ENCODE results near the gene APBB2. TPM values are rescaled to one million over a fixed set of nuclear protein-coding genes. Genes with fewer than 3 reads are reported as not detected.

The APBB2 gene
- total RNA-seq, 1 donor from 2014 or later, result 63.2 TPM

DNA sequence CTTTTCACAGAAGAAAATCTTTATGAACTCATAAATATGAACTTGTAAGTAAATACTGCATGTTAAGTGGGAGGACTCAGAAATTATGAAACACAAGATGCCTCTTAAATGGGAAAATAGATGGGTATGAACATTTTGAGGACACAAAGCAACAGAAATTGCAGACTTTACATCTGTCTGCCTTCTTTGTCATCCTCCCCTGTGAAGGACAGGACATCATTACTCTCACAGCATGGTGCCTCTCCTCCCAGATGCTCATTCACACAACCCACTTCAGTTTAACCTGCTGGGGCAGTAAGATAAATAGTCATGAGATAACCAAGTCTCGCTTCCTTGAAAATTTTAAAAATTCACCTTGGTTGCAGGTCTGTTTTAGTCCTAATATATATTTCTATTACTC lies 144.5 kb downstream of the APBB2 start:
- H3K27ac Mint-ChIP-seq, result no peak overlapping the region
- H3K27me3 Mint-ChIP-seq (ENCODE audit: low read depth), result no peaks in the 10 kb centered on the region
- no peak for DNase-seq (ENCODE audit: low spot score in 2 of 2, unreplicated experiment in 2 of 2)

DNA sequence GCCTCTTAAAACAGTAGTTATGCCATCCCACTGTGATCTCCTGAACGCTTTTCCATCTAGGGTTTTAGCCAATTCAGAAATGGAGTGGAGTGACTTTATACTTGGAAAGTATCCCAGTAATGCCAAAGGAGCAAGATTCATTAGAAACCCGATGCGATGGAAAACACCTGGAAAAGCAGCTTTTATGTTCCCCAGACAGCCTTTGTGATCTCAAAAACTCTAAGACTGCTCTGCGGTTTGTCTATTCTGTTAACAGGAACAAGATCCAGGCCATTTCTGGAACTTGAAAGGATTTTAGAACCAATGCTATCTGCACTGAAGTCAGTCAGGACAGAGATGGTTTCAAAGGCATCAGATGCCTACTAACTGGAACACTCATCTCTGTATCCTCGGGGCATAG lies 145.1 kb downstream of the APBB2 start:
- Mint-ChIP-seq H3K4me1 (peaks cover 39% of the 10 kb centered on the region), H3K27ac (peak overlapping the region; percentile 45), H3K4me3 (no peak overlapping the region), H3K36me3 (no peaks in the 10 kb centered on the region), H3K27me3 (ENCODE audit: low read depth) (no peaks in the 10 kb centered on the region), H3K9me3 (no peaks in the 10 kb centered on the region)
- no peak for DNase-seq (ENCODE audit: low spot score in 2 of 2, unreplicated experiment in 2 of 2)
- TF ChIP-seq, protein P1, sequence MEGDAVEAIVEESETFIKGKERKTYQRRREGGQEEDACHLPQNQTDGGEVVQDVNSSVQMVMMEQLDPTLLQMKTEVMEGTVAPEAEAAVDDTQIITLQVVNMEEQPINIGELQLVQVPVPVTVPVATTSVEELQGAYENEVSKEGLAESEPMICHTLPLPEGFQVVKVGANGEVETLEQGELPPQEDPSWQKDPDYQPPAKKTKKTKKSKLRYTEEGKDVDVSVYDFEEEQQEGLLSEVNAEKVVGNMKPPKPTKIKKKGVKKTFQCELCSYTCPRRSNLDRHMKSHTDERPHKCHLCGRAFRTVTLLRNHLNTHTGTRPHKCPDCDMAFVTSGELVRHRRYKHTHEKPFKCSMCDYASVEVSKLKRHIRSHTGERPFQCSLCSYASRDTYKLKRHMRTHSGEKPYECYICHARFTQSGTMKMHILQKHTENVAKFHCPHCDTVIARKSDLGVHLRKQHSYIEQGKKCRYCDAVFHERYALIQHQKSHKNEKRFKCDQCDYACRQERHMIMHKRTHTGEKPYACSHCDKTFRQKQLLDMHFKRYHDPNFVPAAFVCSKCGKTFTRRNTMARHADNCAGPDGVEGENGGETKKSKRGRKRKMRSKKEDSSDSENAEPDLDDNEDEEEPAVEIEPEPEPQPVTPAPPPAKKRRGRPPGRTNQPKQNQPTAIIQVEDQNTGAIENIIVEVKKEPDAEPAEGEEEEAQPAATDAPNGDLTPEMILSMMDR (IDR thresholded peaks at IDR 0.05; ENCODE audit: unreplicated experiment), result no peak

More for the DNA sequence above, 144.5 kb downstream of the APBB2 start:
- TF ChIP-seq, protein P1 (IDR thresholded peaks at IDR 0.05; ENCODE audit: unreplicated experiment), result no peak
- Mint-ChIP-seq H3K9me3 (no peaks in the 10 kb centered on the region), H3K4me3 (no peak overlapping the region), H3K36me3 (no peaks in the 10 kb centered on the region), H3K4me1 (peaks cover 35% of the 10 kb centered on the region)

DNA sequence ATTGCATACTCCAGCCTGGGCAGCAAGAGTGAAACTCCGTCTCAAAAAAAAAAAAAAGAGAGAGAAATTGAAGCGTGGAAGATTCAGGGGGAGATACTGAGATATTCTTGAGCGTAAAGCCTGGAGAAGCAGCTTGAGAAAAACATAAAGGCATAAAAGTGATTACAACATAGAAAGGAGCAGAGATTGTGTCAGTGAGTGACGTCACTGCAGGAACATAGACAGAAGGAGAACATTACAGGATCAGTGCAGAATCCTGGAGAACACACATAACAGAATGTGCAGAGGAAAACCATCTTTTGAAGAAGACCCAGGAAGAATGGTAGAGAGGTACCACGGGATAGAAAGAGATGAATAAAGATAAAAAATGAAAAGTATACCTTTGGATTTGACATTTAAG lies 147.0 kb downstream of the APBB2 start:
- Mint-ChIP-seq H3K4me3 (no peak overlapping the region), H3K4me1 (peaks cover 30% of the 10 kb centered on the region), H3K27ac (no peak overlapping the region), H3K9me3 (no peaks in the 10 kb centered on the region), H3K27me3 (ENCODE audit: low read depth) (no peaks in the 10 kb centered on the region), H3K36me3 (no peaks in the 10 kb centered on the region)
- TF ChIP-seq, protein P1 (IDR thresholded peaks at IDR 0.05; ENCODE audit: unreplicated experiment), result no peak
- DNase-seq (ENCODE audit: low spot score in 2 of 2, unreplicated experiment in 2 of 2), result no peak

DNA sequence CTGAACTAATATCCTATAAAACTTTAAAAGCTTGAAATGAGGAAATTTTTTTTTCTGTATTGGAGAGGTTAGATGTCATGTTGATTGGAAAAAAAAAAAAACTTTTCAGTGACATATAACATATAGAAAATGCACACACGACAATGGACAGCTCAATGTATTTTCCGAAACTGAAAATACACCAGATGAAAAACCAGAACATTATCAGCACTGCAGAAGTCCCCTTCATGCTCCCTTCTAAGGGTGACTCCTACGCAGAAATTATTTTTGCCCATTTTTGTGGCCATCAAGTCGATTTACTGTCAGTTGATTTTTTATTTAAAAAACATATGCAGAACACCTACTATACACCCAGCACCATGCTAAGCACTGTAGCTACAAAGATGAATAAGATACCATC lies 148.3 kb downstream of the APBB2 start:
- Mint-ChIP-seq H3K27ac (no peak overlapping the region), H3K9me3 (no peaks in the 10 kb centered on the region), H3K36me3 (no peaks in the 10 kb centered on the region), H3K4me1 (peaks cover 31% of the 10 kb centered on the region), H3K27me3 (ENCODE audit: low read depth) (no peaks in the 10 kb centered on the region), H3K4me3 (no peak overlapping the region)
- TF ChIP-seq, protein P1 (IDR thresholded peaks at IDR 0.05; ENCODE audit: unreplicated experiment), result no peak
- no peak for DNase-seq (ENCODE audit: low spot score in 2 of 2, unreplicated experiment in 2 of 2)

DNA sequence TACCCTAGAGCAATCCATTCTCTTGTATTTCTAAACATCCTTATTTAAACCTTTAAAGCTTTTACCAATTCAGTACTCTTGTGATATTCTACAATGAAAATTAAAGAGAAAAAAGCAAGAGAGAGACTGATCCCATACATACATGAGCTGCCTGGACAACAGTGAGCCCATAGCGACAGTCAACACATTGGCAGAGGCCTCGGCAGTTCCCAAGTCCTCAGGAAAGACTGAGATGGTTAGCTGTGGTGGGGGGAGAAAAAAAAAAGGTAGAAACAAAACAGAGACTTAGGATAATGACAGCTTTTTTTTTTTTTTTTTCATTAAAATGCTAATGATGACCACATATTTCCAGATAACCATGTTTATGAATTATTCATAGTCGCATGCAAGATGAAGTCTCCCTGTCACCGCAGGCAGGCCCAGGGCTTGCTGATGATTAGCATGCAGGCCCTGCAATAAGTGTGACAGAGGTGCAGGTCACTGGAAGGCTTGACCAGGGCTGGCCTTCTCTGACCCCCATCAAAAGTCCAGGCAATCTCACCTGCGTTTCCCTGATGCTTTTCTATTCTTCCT lies 148.8 kb downstream of the APBB2 start:
- H3K9me3 Mint-ChIP-seq, result no peaks in the 10 kb centered on the region
- no peak overlapping the region for H3K27ac Mint-ChIP-seq
- no peaks in the 10 kb centered on the region for H3K36me3 Mint-ChIP-seq
- TF ChIP-seq, protein P1 (IDR thresholded peaks at IDR 0.05; ENCODE audit: unreplicated experiment), result no peak
- H3K27me3 Mint-ChIP-seq (ENCODE audit: low read depth), result no peaks in the 10 kb centered on the region
- peaks cover 31% of the 10 kb centered on the region for H3K4me1 Mint-ChIP-seq
- H3K4me3 Mint-ChIP-seq, result no peak overlapping the region
- DNase-seq (ENCODE audit: low spot score in 2 of 2, unreplicated experiment in 2 of 2), result no peak

DNA sequence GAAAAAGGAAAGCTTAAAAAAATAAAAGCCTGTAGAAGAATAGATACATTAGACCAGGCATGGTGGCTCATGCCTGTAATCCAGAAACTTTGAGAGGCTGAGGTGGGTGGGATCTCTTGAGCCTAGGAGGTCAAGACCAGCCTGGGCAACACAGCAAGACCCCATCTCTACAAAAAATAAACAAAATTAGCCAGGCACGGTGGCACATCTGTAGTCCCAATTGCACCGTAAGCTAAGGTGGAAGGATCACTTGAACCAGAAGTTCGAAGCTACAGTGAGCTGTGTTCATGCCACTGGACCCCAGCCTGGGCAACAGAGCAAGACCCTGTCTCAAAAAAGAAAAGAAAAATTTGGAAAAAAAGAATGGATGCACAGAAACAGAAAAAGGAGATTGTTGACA lies 149.4 kb downstream of the APBB2 start:
- DNase-seq (ENCODE audit: low spot score in 2 of 2, unreplicated experiment in 2 of 2), result no peak
- Mint-ChIP-seq H3K4me1 (peaks cover 32% of the 10 kb centered on the region), H3K27ac (no peak overlapping the region), H3K4me3 (no peak overlapping the region), H3K36me3 (no peaks in the 10 kb centered on the region), H3K9me3 (no peaks in the 10 kb centered on the region), H3K27me3 (ENCODE audit: low read depth) (no peaks in the 10 kb centered on the region)
- TF ChIP-seq, protein P1 (IDR thresholded peaks at IDR 0.05; ENCODE audit: unreplicated experiment), result no peak
